K562 (cell line): ENCODE measurements around the gene DHRS11. TPM values are rescaled to one million over a fixed set of nuclear protein-coding genes. Genes with fewer than 3 reads are reported as not detected.
A peak's percentile ranks its signal among the peaks of the same experiment; 100 is the strongest.

Experiments used
- ATAC-seq: fragments of 200-7000 bp; cut with Tn5 transposase; 3 replicates; pipeline ENCODE4 v1.9.1; 2020; ENCODE audit warnings: moderate library complexity
- BruUV-seq: library from RNA; stranded (reverse); fragments of 400-500 nt; replicated peaks from 2 replicates; lab custom pipeline; 2021; lab: Mats Ljungman, UMichigan
- CTCF ChIA-PET: fragments of 300-600 bp; formaldehyde crosslinking; extraction: SDS; loops from one replicate; lab custom pipeline; 2021; ENCODE audit warnings: low intra/inter-chr PET ratio; lab: Yijun Ruan, JAX
- POLR2A ChIA-PET: fragments of 300-600, 350-650 bp; sonication (Branson Sonifier 250); formaldehyde crosslinking; extraction: SDS; loops from one replicate; lab custom pipeline; 2021; ENCODE audit warnings: antibody characterized with exemption, inconsistent platforms; lab: Yijun Ruan, JAX
- DNase-seq, 4 experiments: peaks; one replicate each; pipeline versions ENCODE4 v3.0.0 to v3.0.0-alpha.2; 2011 to 2018; ENCODE audit warnings: low spot score in 3 of 4, mixed read lengths in 3 of 4; ENCODE audit errors: extremely low read depth in 1 of 4
- FAIRE-seq: peaks from 2 replicates; lab custom pipeline; 2011; peaks lifted over from hg19 to GRCh38; lab: Jason Lieb, UNC
- H2AFZ ChIP-seq: 2 replicates; pipeline ENCODE4 v1.6.0; 2011; ENCODE audit warnings: low read depth, low read length, control low read depth, inconsistent platforms
- H3K27ac ChIP-seq: fragments of 200-600 bp; 3 replicates; pipeline ENCODE4 v1.8.0; 2011; ENCODE audit warnings: low read depth, mild to moderate bottlenecking, control low read depth, inconsistent platforms, low read length, moderate library complexity, mixed read lengths; ENCODE audit errors: extremely low read depth
- H3K27me3 ChIP-seq, 2 experiments: fragments of 300-600 bp in 1 of 2; 2 replicates in 1 of 2; 3 replicates in 1 of 2; pipeline versions ENCODE4 v1.6.0 to v1.8.0; 2011; ENCODE audit warnings: inconsistent platforms in 2 of 2, low read length in 2 of 2, mild to moderate bottlenecking in 1 of 2, mixed read lengths in 1 of 2, moderate library complexity in 1 of 2; ENCODE audit not compliant: control insufficient read depth in 2 of 2, insufficient read depth in 2 of 2
- H3K36me3 ChIP-seq: fragments of 300-600 bp; 3 replicates; pipeline ENCODE4 v1.8.0; 2011; ENCODE audit warnings: mild to moderate bottlenecking, low read length, inconsistent platforms; ENCODE audit not compliant: control insufficient read depth, insufficient read depth
- H3K4me1 ChIP-seq, 2 experiments: fragments of 200-600 bp in 1 of 2; replicated peaks in 1 of 2; 2 replicates in 1 of 2; 3 replicates in 1 of 2; pipeline versions ENCODE4 v1.5.1 to v1.8.0; 2011; ENCODE audit warnings: inconsistent platforms in 2 of 2, low read length in 2 of 2, mild to moderate bottlenecking in 1 of 2, mixed read lengths in 1 of 2, moderate library complexity in 1 of 2; ENCODE audit not compliant: control insufficient read depth in 2 of 2, insufficient read depth in 2 of 2
- H3K4me2 ChIP-seq: 2 replicates; pipeline ENCODE4 v1.6.1; 2011; ENCODE audit warnings: low read length, control low read depth, inconsistent platforms, mixed read lengths; ENCODE audit not compliant: insufficient read depth
- H3K4me3 ChIP-seq: fragments of 200-600 bp; sonication (generic), shearing (Covaris generic); 2 replicates; pipeline ENCODE4 v1.5.1; 2016; ENCODE audit warnings: control low read depth, inconsistent platforms
- H3K79me2 ChIP-seq: fragments of 200-600 bp; 3 replicates; pipeline ENCODE4 v1.8.0; 2011; ENCODE audit warnings: low read length, inconsistent platforms; ENCODE audit not compliant: control insufficient read depth, insufficient read depth
- H3K9ac ChIP-seq, 2 experiments: 2 replicates each; pipeline versions ENCODE4 v1.6.0 to v1.6.1; 2011; ENCODE audit warnings: low read depth in 2 of 2, low read length in 2 of 2, control low read depth in 1 of 2, inconsistent platforms in 1 of 2, mild to moderate bottlenecking in 1 of 2, mixed read lengths in 1 of 2; ENCODE audit not compliant: insufficient read depth in 1 of 2
- H3K9me1 ChIP-seq: one replicate; pipeline ENCODE4 v1.6.0; 2011; ENCODE audit warnings: inconsistent platforms, mild to moderate bottlenecking, low read length, moderate library complexity; ENCODE audit not compliant: control insufficient read depth, insufficient read depth
- H3K9me3 ChIP-seq: replicated peaks from 2 replicates; pipeline ENCODE4 v1.5.1; 2011; ENCODE audit warnings: low read depth, low read length, inconsistent platforms; ENCODE audit not compliant: control insufficient read depth, insufficient read depth
- H4K20me1 ChIP-seq: replicated peaks from 2 replicates; pipeline ENCODE4 v1.6.1; 2011; ENCODE audit warnings: low read length, inconsistent platforms, mixed read lengths; ENCODE audit not compliant: control insufficient read depth, insufficient read depth
- CEBPG ChIP-seq, 3 experiments: fragments of 200-800 bp in 1 of 3; sonication (Bioruptor generic) in 1 of 3; sonication (generic) in 1 of 3; formaldehyde crosslinking in 1 of 3; IDR thresholded peaks in 2 of 3; conservative IDR thresholded peaks in 1 of 3; 2 replicates each; pipeline versions ENCODE4 v1.6.1 to v1.8.0; 2016 to 2022; ENCODE audit warnings: missing compliant biosample characterization in 2 of 3, missing genetic modification characterization in 2 of 3, mild to moderate bottlenecking in 1 of 3, missing genetic modification reagents in 1 of 3
- CEBPZ ChIP-seq: fragments of 150-350 bp; IDR thresholded peaks from 2 replicates; pipeline ENCODE4 v1.6.1; 2014; ENCODE audit warnings: low read depth, mild to moderate bottlenecking, low read length, borderline replicate concordance
- CHCHD3 ChIP-seq: fragments of 250-450 bp; sonication (Bioruptor Pico); IDR thresholded peaks from 2 replicates; pipeline ENCODE4 v2.1.2; 2022; ENCODE audit warnings: mild to moderate bottlenecking
- GABPA ChIP-seq: fragments of 200-800 bp; sonication (Bioruptor generic); conservative IDR thresholded peaks from 2 replicates; pipeline ENCODE4 v1.6.1; 2016; ENCODE audit warnings: low read depth, missing genetic modification characterization, missing compliant biosample characterization
- HDAC8 ChIP-seq: fragments of 450-650 bp; IDR thresholded peaks from 2 replicates; pipeline ENCODE4 v1.6.1; 2016; ENCODE audit warnings: mild to moderate bottlenecking, missing genetic modification characterization, moderate library complexity, missing compliant biosample characterization
- MTA3 ChIP-seq: fragments of 450-650 bp; formaldehyde crosslinking; IDR thresholded peaks from 2 replicates; pipeline ENCODE4 v1.6.1; 2017; ENCODE audit warnings: mild to moderate bottlenecking, borderline replicate concordance
- NFRKB ChIP-seq: fragments of 450-650 bp; IDR thresholded peaks from 2 replicates; pipeline ENCODE4 v1.6.1; 2016; ENCODE audit warnings: low read depth
- PRPF4 ChIP-seq: fragments of 200-400 bp; formaldehyde crosslinking; IDR thresholded peaks from one replicate; pipeline ENCODE4 v1.6.1; 2017; ENCODE audit warnings: low read length, low read depth, mild to moderate bottlenecking; ENCODE audit not compliant: insufficient read depth, poor library complexity, severe bottlenecking
- SIN3A ChIP-seq, 2 experiments: fragments of 150-350 bp in 1 of 2; IDR thresholded peaks; 2 replicates each; pipeline ENCODE4 v1.6.1; 2011 to 2016; ENCODE audit warnings: borderline replicate concordance in 2 of 2, low read depth in 2 of 2, low read length in 2 of 2, mild to moderate bottlenecking in 2 of 2, moderate library complexity in 2 of 2; ENCODE audit not compliant: control insufficient read depth in 1 of 2
- SOX6 ChIP-seq: fragments of 450-650 bp; IDR thresholded peaks from 2 replicates; pipeline ENCODE4 v1.6.1; 2014; ENCODE audit warnings: mild to moderate bottlenecking
- XRCC5 ChIP-seq: fragments of 200-400 bp; formaldehyde crosslinking; IDR thresholded peaks from 2 replicates; pipeline ENCODE4 v1.6.1; 2017; ENCODE audit warnings: low read depth, mild to moderate bottlenecking, low read length
- YY1 ChIP-seq, 3 experiments: IDR thresholded peaks; 2 replicates each; pipeline ENCODE4 v1.6.1; 2011; ENCODE audit warnings: low read length in 2 of 3, mild to moderate bottlenecking in 2 of 3, moderate library complexity in 2 of 3, borderline replicate concordance in 1 of 3, control low read depth in 1 of 3, low read depth in 1 of 3; ENCODE audit not compliant: insufficient read depth in 3 of 3, insufficient replicate concordance in 2 of 3, control insufficient read depth in 1 of 3, insufficient read length in 1 of 3; ENCODE audit errors: extremely low read depth in 1 of 3
- ZKSCAN1 ChIP-seq: fragments of 150-350 bp; IDR thresholded peaks from 2 replicates; pipeline ENCODE4 v1.6.1; 2016; ENCODE audit warnings: low read depth, low read length
- ZNF3 ChIP-seq: fragments of 250-450 bp; sonication (Bioruptor Pico); IDR thresholded peaks from 2 replicates; pipeline ENCODE4 v1.5.0; 2021; ENCODE audit warnings: mild to moderate bottlenecking, moderate library complexity
- WGBS: fragments of 100-300 bp; shearing (Covaris generic); methylation state at CpG from one replicate; pipeline ENCODE4 v1.1.6; 2016; ENCODE audit warnings: low coverage, mixed read lengths; ENCODE audit not compliant: insufficient coverage; ENCODE audit errors: missing lambda C conversion rate; 5-methylcytosine and 5-hydroxymethylcytosine counted together
- in situ Hi-C: fragments of 300-500 bp; cut with MboI; formaldehyde crosslinking; loops from 4 replicates; pipeline ENCODE4 v1.15.0; 2018; ENCODE audit warnings: inconsistent platforms, mixed read lengths
- intact Hi-C: fragments of 100-400 bp; cut with micrococcal nuclease; formaldehyde crosslinking; loops from 2 replicates; pipeline ENCODE4 v1.14.2; 2022
- polyA plus RNA-seq, 8 experiments: library from polyadenylated mRNA; depleted of rRNA in 4 of 8; stranded (reverse) in 5 of 8; unstranded in 3 of 8; fragments of >200 nt; fragmentation: Nextera tagmentation in 2 of 8; fragmentation: Illumina TruSeq in 1 of 8; extraction: Ambion mirVana in 2 of 8; extraction: Trizol in 1 of 8; gene quantifications; 2 replicates each; pipeline versions ENCODE4 v1.2.1 to v1.2.3, GENCODE V29; 2011 to 2014; ENCODE audit warnings: inconsistent platforms in 1 of 8, missing spikeins in 1 of 8
- total RNA-seq, 7 experiments: library from RNA; depleted of rRNA in 6 of 7; stranded (reverse); fragments of >200 nt in 6 of 7; fragmentation: Illumina TruSeq in 2 of 7; extraction: Trizol in 2 of 7; gene quantifications; 2 replicates each; pipeline versions ENCODE4 v1.2.1 to v1.2.3, GENCODE V29; 2011 to 2021; ENCODE audit warnings: low replicate concordance in 1 of 7

DHRS11 gene
- total and polyA plus RNA-seq, 9 of the 15 experiments (the other 6 are each of a cell fraction or from before 2014, with no cell fraction given): 15.2 to 123 (median 59.8) TPM

DNA sequence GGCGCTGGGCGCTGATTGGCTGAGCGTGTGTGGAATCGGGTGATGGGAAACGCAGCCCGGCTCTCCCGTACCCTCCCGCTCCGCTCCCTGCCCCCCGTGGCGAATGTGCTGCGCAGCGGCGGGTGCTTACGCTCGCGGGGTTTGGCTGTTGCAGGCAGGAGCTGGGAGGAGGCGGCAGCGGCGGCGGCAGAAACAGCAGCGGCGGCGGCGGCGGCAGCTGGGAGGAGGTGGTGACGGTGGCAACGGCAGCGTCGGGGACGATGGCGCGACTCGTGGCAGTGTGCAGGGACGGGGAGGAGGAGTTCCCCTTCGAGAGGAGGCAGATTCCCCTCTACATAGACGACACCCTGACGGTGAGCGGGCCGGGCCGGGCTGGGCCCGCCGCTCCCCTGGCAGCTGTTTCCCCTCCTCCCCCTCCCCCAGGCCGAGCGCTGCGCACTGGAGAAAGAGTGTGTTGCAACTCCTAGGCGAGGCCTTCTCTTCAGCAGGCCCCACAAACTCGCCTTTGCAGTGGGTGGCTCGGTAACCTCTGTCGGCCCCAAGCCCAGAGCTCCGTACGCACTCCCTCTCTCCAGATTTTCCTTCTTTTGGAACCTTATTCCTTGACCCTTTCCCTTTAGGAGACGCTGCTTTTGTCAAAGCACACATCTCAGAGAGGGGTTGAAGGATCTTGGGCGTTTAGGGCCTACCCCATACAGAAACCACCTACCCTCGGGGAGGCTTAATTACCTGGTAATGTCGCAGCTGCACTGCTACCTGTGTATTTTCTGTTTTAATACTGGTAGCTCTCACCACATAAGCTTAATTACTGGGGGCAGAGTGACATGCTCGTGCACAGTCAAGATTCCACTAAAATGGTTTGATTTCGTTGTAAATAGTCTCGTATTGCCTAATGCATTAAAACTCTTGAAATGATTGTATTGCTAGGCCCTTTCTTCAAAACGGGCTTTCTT, 45.9 kb upstream of the DHRS11 start:
- Histone ChIP-seq H4K20me1 (peaks cover 6% of the 10 kb centered on the region; the same call in 1 of the 2 replicates), H3K27me3 (no peaks in the 10 kb centered on the region), H3K4me3 (peak overlapping the region; percentile 85), H3K4me2 (peak overlapping the region; percentile 96), H3K9ac (peak overlapping the region; percentile 89 to 95), H3K9me1 (no peaks in the 10 kb centered on the region), H3K36me3 (peaks cover 46% of the 10 kb centered on the region), H3K27ac (peak overlapping the region; percentile 90), H3K4me1 (peaks cover 13 to 20% of the 10 kb centered on the region in 2 experiments; a peak in 4 of 5 replicates), H2AFZ (peak overlapping the region; percentile 52), H3K9me3 (no peaks in the 10 kb centered on the region), H3K79me2 (peaks cover 80% of the 10 kb centered on the region)
- peak; percentile 93 to 98 (median 96) for DNase-seq
- in situ Hi-C loops (loop anchor here (5.0 kb wide), 1 partner anchor 47 kb away; the partner anchor contains the start of gene DHRS11), intact Hi-C loops (loop anchor here (2.0 to 10.0 kb wide), 3 partner anchors 45 to 179 kb away; partner anchors contain the start of genes DHRS11 and MRM1)
- ChIA-PET POLR2A (interaction anchor here (0.6 to 3.9 kb wide), 19 partner anchors 8 to 290 kb away, joined by 3 to 72 read pairs (median 4); partner anchors contain the start of genes MYO19 and PIGW), CTCF (no interaction called here)
- WGBS: under 1% methylated on average over 39 of the region's 60 CpGs
- BruUV-seq: no TSS peak
- peak; percentile 88 for ATAC-seq
- FAIRE-seq: no peak
- TF ChIP-seq SIN3A (IDR thresholded peaks at IDR 0.05; ENCODE audit: borderline replicate concordance in 2 of 2, control insufficient read depth in 1 of 2, low read depth in 2 of 2, low read length in 2 of 2) (peak; percentile 58 to 75; a peak in 2 of 4 replicates), YY1 (IDR thresholded peaks at IDR 0.05; ENCODE audit: borderline replicate concordance in 1 of 3, control insufficient read depth in 1 of 3, extremely low read depth in 1 of 3, insufficient read depth in 3 of 3, insufficient read length in 1 of 3, insufficient replicate concordance in 2 of 3, low read depth in 1 of 3, low read length in 2 of 3) (peak in 2 of 3 experiments; percentile 65 to 68), ZNF3 (no peak), ZKSCAN1 (0 out of 2 replicates have a peak, but pooled peaks have one; percentile 33), CEBPG (CRISPR knock-in tag; IDR thresholded peaks at IDR 0.05) (peak; percentile 85), CEBPG (tag; conservative IDR thresholded peaks at IDR 0.05 in 1 of 2, IDR thresholded peaks at IDR 0.05 in 1 of 2) (peak; percentile 80 to 86), NFRKB (no peak), SOX6 (peak; percentile 83), HDAC8 (tag) (0 out of 2 replicates have a peak, but pooled peaks have one; percentile 31), CHCHD3 (no peak), MTA3 (peak; percentile 41; the same call in 1 of the 2 replicates), XRCC5 (peak; percentile 78), PRPF4 (peak; percentile 81), GABPA (tag) (peak; percentile 13), CEBPZ (no peak)
